Activated gamma-delta T cell treated with anti-CD3 and anti-CD28 coated beads, Interleukin-2, amount 50 U/mL, for 16 hours (primary cell): ENCODE measurements around the gene PTPRE.

Experiments used
- DNase-seq: peaks from one replicate; pipeline ENCODE4 v3.0.0-alpha.2; 2020; ENCODE audit warnings: low read depth

Gene PTPRE

DNA sequence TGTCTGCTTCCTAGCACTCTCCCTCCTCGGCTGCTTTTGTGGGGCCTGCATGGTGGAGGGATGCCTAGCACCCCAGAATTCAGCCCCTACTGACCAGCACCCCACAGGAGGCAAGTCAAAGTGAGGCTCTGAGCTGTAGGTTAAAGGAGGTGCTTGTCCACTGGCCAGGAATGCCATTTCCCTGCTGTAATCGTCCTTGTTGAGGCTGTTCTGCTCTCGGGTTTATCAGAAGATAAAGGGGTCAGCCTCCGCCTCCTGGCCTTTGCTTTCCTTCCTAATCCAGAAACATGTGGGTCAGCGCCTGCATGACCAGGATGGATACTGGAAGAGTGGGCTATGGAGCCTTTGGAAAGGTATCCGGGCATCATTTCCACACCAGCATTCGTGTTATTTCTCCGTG is 120.4 kb downstream of the PTPRE start:
- DNase-seq: no peak

DNA sequence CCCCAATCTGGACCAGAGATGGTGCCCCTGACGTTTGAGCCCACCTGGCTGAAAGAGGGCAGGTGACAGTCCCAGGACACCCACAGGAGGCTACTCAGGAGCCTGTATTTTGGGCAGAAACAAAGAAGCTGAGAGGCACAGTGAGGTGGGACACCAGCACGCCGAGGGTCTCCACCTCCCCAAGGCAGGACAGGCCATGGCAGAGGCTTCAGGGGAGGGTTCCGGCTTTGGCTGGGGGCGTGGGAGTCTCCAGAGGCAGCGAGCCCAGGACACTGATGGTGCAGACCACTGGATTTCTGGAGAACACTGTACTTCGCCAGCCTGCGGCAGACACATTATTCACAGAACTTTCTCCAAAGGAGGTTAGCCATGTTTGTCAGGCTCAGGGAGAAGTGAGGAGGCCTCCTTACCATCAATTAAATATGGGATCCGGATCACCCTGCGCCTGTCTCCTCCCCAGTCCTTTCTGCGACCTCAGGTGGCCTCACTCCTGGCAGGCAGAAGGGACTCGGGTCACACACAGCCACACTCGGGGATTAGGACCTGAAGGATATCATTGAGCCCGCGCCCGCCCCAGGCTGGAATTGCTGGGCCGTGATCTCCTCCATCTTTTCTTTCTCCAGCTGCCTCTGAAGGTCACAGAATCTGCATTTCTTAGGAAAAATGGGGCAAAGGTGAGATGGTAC is 121.1 kb downstream of the PTPRE start:
- no peak for DNase-seq

DNA sequence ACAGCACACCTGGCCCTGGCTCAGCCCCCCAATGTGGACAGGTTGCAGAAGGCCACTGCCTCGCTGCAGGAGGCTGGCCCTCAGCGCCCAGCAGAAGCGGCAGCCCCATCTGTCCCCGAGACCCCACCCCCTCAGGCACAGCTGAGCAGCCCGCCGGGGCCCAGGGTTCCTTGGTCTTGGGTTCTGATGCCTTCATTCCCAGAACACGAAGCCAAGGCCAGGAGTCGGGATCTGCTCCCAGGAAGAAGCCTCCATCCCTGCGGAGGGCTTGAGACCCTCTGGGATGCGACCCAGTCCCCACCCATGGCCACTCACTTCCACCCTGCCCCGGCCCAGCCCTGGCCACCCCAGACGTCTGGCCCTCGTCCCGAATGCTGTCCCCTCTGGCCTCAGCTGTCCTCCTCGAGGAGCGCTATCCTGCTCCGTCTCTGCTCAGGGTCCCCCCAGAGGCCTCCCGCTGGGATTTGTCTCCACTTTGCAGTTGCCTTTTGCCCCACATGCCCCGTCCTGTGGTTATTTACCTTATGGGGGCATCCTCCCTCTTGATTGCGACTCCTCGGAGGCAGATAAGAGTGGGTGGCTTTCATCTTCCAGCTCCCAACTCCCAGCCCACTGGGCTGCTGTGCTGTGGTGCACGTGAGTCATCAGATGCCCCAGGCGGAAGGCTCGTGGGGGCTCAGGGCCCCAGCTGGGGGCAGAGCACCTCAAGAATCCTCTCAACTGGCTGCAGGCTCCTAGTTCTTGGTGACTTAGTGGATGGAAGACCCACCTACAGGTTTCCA is 121.8 kb downstream of the PTPRE start:
- no peak for DNase-seq

DNA sequence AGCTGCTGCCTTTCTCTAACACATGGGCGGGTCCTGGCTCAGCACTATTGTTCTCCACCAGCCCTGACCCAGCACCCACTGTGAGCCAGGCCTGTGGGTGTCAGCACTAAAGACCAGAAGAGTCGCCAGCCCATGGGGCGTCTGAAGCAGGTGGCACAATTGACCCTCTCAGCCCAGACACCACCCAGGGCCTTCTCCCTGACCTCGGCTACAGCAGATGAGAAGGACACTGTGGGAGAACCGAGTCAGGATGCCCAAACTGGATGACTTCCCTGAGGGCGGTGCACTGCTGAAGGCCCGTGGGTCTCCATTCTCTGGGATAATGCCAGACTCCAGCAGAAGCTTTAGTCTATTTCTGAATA is 122.4 kb downstream of the PTPRE start:
- DNase-seq: no peak

DNA sequence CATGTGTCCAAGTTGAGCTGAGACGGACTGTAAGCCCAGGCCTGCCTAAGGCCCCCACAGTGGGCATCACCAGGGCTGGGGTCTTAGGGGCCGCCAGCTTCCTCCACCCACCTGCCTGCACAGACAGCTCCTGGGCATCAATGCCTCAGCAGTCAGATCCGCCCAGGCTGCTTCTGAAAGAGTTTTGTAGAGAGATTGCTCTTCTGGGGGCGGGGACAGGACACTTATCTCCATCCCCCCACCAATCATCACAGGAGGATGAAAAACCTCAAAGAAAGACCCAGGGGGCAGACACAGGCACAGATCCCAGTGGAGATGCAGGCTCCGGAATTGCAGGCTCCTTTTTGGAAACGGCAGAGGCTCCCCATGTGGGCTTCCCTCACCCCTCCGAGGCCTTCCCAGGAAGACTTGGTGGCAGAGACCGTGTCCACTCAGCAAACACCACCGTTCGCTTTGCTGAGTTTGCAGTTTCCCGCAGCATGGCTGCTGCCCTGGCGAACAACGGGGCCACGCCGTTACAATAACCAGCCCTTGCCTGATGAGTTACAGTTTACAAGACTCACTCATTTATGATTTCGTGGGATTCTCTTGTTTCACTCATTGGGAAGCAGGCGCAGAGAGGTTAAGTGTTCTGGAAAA is 122.9 kb downstream of the PTPRE start:
- DNase-seq: no peak

DNA sequence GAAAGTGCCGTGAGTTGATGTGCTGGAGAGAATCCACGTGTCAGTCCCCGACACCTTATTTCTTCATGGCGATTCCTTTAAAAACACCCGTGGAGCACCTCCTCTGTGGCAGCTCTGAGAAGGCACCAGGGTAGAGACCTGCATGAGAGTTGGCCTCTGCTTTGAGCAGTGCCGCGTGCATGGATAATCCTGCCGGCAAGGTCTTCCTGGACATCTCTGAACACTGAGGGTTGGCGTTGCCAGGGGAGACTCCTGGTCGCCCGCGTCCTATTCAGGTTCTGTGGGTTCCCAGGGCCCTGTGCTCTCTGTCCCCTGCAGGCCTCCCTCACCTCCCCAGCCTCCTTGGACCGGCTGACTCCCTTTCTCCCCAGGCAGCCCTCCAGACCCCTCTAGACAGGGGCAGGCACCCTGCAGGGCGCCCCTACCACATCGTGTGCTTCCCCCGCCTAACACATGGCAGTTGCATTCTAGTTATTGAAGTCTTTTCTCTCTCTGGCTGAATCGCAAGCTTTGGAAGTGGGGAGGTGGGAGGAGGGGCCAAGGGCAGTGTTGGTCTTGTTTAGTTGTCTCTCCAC is 123.7 kb downstream of the PTPRE start:
- DNase-seq: no peak

DNA sequence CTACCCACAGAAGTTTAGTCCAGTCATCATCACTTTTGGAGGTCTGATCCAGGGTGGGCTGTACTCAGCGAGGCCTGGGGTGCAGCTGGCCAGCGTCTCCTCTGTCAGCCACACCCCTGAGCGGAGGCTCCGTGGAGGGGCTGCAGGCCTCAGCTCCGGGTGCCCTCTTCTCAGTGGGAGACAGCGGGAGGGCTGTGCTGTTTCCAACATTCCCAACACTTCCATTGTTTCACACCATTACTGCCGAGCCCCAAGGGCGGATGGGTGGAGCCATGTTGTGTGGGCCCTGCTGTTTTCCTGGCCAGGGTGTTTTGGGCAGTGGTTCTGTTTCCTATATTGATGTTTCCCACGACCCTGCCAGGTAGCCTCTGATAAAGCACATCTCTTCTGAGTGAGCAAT is 124.3 kb downstream of the PTPRE start:
- no peak for DNase-seq

DNA sequence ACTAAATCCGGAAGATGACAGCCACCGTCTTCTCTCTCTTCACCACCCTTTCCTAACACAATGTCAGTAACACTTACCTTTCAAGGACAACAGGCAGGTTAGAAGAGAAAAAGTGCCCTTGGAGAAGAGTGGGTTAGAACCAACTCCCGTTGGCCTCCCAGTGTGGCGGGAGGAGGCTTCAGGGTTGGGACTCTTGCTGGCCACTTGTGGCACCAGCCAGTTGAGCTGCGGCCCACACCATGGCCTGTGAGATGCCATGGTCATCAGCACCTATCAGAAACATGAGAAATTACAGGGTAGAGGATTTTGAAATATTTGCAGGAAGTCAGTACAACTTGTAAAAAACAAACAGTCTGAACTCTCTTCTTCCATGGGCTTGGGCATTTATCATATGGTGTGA is 125.6 kb downstream of the PTPRE start:
- no peak for DNase-seq

DNA sequence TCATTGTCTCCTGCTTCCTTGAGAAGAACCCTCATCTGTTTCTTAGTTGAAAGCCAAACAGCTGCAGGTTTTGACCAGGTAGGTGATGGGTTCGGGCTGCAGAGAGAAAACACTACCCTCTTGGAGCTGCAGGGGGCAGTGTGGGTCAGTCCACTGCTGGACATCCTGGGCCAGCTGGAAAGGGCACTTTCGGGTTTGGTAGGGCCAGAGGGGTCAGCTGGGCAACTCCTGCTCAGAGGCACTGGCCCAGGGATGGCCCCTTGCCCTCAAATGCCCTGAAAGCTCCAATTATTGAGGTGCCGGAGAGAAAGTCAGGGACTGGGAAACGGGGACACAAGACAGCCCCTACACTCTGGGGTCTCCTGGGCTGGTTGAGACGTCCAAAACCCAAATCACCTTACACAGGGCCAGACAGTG is 128.7 kb downstream of the PTPRE start:
- peak; percentile 52 for DNase-seq

DNA sequence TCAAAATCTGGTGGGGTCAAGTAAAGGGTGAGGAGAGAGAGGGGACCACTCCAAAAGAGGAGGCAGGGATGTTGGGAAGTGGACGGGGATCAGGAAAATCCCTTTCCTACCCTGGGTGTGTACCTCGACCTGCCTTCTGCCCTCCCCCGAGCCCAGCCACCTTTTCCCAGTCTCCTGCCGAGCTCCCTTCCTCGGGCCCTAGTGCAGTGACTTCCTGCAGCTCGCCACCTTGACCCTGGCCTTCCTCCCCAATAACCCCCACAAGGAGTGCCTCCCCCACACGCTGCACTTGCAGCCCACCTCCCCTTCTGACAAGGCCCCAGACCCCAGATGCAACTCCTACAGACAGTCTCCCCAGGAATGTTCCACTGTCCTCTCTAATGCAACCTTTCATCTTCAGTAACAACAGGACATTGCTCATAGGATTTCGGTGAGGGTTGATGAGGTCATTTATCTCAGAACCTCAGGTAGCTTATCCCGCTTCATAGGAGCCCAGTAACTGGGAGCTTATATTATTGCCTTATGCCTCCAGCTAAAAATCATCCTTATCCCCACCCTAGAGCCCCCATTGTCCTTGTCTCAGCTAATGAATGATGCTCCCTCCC is 129.2 kb downstream of the PTPRE start:
- no peak for DNase-seq

DNA sequence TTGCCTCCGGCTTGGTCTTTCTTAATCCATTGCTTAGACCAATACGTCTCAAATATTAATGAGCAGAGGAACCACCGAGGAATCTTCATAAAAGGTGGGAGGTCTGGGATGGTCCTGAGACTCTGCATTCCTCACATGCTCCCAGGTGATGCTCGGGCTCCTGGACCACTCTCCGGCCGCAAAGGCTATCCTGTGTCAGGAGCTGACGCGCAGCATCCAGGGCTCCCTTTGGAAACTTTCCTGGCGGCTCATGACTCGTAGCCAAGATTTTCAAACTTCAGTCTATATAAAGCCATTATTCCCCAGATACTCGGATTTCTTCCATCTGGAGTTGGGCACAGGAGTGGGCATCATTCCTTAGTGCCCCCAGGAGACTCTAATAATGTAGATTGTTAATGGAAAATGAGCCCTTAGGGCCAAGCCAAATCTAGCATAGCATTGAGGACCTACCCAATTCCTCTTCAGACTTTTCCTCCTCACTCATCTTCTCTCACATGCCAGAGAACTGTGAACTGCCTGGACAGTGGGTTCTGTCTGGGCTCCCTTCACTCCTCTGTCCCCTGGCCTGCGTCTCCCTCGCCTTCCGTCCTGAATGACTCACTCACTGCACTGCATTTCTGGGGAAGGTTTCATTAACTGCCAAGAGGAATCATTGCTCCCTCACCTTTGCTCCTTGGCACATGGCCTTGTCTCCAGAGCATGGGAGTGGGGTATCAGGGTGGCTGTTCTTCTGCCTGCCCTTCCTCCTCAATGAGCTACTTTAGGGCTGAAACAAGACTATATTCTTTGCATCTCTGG is 130.0 kb downstream of the PTPRE start:
- no peak for DNase-seq

DNA sequence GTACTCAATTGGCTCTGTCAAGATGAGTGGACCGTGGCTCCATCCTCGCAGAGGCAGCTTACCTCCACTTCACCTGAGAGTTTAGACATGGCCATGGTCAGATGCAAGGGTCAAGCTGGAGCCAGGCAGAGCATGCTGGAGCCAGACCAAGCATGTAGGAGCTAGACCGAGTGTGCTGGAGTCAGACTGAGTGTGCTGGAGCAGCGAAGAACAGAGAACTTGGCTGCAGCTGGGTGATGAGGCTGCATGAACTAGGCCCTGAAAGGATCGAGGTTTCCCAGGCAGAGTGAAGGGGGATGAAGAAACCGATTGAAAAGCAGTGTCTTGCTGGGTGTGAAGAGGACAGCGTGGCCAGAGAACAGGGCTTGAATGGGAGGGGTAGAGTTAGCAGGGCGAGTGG is 133.2 kb downstream of the PTPRE start:
- DNase-seq: no peak

DNA sequence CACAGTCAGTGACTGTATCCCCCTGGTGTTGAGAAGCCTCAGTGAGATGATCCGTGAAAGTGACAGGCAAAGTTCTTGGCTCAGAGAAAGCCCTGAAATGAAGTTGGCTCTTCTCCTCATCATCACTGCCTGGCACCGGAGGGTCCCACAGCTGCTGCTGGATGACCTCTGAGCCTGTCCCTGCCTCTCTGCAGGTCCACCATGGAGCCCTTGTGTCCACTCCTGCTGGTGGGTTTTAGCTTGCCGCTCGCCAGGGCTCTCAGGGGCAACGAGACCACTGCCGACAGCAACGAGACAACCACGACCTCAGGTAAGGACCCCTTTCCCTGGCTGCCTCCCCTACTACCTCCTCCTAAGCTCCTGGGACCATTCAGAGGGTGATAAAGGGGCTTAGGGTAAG is 133.8 kb downstream of the PTPRE start:
- DNase-seq: no peak

DNA sequence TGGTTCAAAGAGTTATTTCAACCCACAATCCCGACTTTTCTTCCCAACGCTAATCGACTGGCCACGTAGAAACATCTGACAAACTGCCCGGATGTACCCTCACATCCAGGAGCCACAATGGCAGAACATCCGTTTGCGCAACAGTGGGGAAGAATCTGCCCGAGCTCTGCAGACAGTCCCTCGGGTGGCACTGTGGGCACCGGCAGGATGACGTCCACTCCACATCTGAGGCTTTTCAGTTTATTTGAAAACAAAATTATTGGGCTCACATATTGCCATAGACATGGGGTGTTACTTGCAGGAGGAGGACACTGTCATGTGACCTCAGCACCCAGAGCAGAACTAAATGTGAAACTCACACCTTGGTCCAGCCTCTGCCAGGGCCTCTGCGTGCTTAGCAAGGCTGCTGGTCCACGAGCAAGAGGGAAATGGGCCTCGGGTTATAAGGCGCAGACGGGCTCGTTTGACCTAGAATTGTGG is 135.3 kb downstream of the PTPRE start:
- no peak for DNase-seq

DNA sequence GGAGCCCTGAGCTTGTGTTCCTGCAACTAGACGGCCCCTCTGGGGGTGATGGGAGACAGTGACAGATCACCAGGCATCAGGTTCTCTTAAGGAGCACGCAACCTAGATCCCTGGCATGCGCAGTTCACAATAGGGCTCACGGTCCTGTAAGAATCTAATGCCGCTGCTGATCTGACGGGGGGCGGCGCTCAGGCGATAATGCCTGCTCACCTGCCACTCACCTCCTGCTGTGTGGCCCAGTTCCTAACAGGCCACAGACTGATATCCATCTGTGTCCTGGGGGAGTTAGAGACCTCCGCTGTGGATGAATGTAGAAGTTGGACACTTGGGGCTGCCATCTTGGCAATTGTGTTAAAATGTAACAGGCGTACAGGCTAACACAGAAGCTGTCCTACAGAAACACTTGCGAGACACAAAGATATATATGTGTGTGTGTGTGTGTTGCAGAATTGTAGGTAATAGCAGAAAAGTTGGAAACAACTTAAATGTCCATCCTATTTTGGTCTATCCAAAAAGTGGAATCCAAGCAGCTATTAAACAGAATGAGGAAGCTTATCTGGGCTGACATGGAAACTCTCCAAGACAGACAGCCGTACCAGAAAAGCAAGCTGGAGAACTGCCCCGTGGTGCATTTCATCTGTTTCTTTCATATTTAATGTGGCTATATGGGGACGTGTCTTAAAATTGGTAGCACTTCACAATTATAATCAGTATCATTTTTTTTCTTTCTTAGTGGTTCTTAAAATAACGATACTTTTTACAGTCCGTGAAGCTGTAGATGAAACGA is 136.5 kb downstream of the PTPRE start:
- no peak for DNase-seq

DNA sequence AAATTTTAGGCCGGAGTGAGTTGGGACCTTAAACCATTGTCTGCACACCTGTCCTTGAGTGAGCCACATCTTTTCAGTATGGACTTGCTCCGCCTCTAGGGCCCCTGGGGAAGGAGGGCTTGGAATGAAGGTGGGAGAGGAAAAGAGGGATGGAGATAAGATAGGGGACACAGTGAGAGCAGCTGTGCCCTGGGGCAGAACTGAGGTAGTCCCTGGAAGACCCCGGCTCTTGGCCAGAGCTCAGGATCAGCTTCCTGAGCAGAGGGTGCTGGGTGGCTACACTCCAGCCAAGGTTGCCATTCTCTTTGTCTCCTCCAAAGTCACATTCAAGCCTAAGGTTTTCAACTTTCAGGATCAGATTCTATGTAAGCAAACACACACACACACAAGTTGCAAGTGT is 137.3 kb downstream of the PTPRE start:
- no peak for DNase-seq

DNA sequence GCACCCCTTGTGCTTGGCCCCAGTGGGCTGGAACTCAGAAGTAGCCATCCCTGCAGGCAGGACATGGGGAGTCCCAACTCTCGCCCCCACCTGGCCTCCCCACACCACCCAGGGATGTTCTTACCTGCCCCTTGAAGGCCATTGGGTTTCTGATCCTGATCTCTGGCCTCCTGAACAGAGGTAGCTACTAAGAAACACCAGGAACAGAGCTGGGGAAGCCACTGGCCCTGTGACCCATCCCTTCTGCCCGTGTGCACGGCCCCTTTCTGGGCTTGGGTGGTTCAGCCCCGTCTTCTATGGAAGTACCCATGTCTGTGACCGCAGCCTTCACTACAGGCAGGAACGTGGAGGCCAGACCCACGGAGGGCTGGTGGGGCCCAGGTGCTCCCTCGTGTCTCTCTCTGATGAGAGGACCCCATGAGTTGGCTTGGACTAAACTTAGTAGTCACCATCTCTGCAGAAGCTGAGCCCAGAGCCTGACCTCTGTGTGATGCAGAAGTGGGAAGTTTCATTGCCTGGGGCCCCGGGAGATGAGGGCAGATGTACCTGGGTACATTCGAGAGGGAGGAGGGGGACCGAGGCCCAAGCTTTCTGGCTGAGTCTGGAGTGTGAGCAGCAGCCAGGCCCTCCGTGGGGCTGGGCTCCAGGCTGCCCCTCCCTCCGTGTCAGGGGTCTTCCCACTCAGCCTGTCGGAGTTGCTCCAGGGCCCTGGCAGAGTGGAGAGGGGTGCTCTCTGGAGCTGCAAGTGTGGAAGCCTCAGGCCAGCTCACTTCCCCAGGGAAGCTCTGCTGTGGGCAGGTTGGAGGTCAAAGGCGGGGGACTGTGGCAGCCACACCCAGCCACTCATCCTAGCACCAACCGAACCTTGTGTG is 138.3 kb downstream of the PTPRE start:
- no peak for DNase-seq

DNA sequence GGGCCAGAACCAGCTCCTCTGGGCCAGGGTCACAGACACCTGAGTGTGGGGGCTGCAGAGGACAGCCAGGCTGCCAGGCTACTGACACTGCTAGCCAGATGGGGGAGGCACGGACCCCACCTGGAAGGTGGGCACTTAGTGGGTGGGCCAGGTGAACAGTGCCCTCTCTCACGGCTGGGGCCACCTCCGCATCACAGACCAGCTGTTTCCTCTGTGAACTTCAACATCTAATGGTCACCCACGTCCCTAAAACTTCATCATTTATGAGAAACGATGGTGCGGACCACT is 138.9 kb downstream of the PTPRE start:
- no peak for DNase-seq

DNA sequence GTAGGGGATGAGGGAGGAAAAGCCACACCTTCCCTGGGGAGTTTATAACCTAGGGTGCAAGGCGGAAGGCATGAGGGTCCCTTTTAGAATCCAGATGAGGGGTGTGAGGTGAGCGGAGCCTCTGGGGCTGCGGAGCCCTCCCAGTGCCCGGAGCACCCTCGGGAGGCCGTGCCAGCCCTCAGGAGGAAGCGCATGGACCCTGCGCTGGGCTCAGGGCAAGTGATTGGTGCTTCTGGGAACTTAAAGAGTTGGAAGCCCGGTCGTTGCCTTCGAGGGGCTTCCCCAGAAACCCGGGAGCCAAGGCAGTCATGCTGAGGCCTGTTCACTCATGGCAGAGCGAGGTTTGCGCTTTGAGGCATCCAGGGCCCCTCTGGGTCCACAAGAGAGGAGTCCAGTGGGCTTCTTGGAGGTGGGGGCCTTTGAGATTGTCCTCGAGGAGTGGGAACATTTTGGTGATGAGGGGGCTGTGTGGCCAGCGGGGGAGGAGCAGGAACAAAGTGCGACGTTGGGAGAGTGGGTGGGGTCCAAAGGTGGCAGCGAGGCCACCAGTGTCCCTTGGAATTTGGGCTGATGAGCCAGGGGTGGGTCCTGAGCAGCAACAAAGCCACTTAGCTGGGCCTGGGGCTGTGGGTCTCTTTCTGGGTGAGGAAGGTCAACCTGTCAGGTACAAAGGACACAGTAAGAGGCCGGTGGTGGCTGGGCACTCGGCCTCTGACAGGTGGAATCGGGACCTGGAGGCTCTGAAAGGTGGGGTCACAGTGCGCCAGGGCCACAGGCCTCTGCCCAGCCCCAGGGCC is 139.5 kb downstream of the PTPRE start:
- no peak for DNase-seq
